H9 (cell line): Measurements from ENCODE around the gene STOX2. TPM values are rescaled to one million over a fixed set of nuclear protein-coding genes. Genes with fewer than 3 reads are reported as not detected.

Source experiments
- DNase-seq: peaks from one replicate; pipeline ENCODE4 v3.0.0-alpha.2; 2017
- H2AFZ ChIP-seq: one replicate; pipeline ENCODE4 v1.6.1; 2013; ENCODE audit warnings: mild to moderate bottlenecking, low read length, control low read depth, moderate library complexity
- H2AK5ac ChIP-seq: 2 replicates; pipeline ENCODE4 v1.6.1; 2013; ENCODE audit warnings: low read length, control low read depth, mixed read lengths; ENCODE audit not compliant: insufficient read length
- H2BK120ac ChIP-seq: one replicate; pipeline ENCODE4 v1.6.1; 2013; ENCODE audit warnings: low read depth, mild to moderate bottlenecking, low read length, control low read depth, inconsistent platforms; ENCODE audit not compliant: poor library complexity, severe bottlenecking
- H2BK12ac ChIP-seq: 2 replicates; pipeline ENCODE4 v1.6.1; 2013; ENCODE audit warnings: low read length, control low read depth, mixed read lengths, low read depth; ENCODE audit not compliant: insufficient read length
- H2BK15ac ChIP-seq: 2 replicates; pipeline ENCODE4 v1.6.1; 2013; ENCODE audit warnings: low read depth, low read length, control low read depth
- H2BK20ac ChIP-seq: one replicate; pipeline ENCODE4 v1.6.1; 2013; ENCODE audit warnings: low read depth, mild to moderate bottlenecking, low read length, control low read depth, inconsistent platforms; ENCODE audit not compliant: poor library complexity, severe bottlenecking
- H2BK5ac ChIP-seq: 2 replicates; pipeline ENCODE4 v1.6.1; 2013; ENCODE audit warnings: low read length, control low read depth, mixed read lengths; ENCODE audit not compliant: insufficient read length
- H3K14ac ChIP-seq: 2 replicates; pipeline ENCODE4 v1.6.1; 2013; ENCODE audit warnings: low read length, control low read depth; ENCODE audit not compliant: insufficient read depth
- H3K18ac ChIP-seq: 2 replicates; pipeline ENCODE4 v1.6.1; 2013; ENCODE audit warnings: low read depth, mild to moderate bottlenecking, mixed read lengths, low read length, control low read depth; ENCODE audit not compliant: insufficient read length
- H3K23ac ChIP-seq: 2 replicates; pipeline ENCODE4 v1.6.1; 2013; ENCODE audit warnings: low read length, control low read depth, mixed read lengths, low read depth; ENCODE audit not compliant: insufficient read length
- H3K23me2 ChIP-seq: 2 replicates; pipeline ENCODE4 v1.6.1; 2013; ENCODE audit warnings: low read depth, mild to moderate bottlenecking, mixed read lengths, low read length, control low read depth; ENCODE audit not compliant: insufficient read length, poor library complexity, severe bottlenecking
- H3K27ac ChIP-seq: 2 replicates; pipeline ENCODE4 v1.5.1; 2013; ENCODE audit warnings: low read length, control low read depth, mixed read lengths, low read depth; ENCODE audit not compliant: insufficient read length
- H3K27me3 ChIP-seq: 2 replicates; pipeline ENCODE4 v1.6.1; 2013; ENCODE audit warnings: low read length, control low read depth, inconsistent platforms; ENCODE audit not compliant: insufficient read depth
- H3K4ac ChIP-seq: 2 replicates; pipeline ENCODE4 v1.6.1; 2013; ENCODE audit warnings: low read depth, mild to moderate bottlenecking, control low read depth, inconsistent platforms, low read length, moderate library complexity
- H3K4me1 ChIP-seq: 2 replicates; pipeline ENCODE4 v1.6.1; 2013; ENCODE audit warnings: low read length, control low read depth, inconsistent platforms; ENCODE audit not compliant: insufficient read depth
- H3K4me2 ChIP-seq: 2 replicates; pipeline ENCODE4 v1.6.1; 2013; ENCODE audit warnings: low read length, control low read depth, mixed read lengths; ENCODE audit not compliant: insufficient read length, insufficient read depth
- H3K56ac ChIP-seq: 2 replicates; pipeline ENCODE4 v1.6.1; 2013; ENCODE audit warnings: low read depth, mild to moderate bottlenecking, mixed read lengths, low read length, control low read depth; ENCODE audit not compliant: insufficient read length
- H3K79me1 ChIP-seq: 2 replicates; pipeline ENCODE4 v1.6.1; 2013; ENCODE audit warnings: low read depth, mild to moderate bottlenecking, moderate library complexity, low read length, control low read depth, inconsistent platforms; ENCODE audit not compliant: insufficient read depth, poor library complexity, severe bottlenecking
- H3K79me2 ChIP-seq: 2 replicates; pipeline ENCODE4 v1.6.1; 2013; ENCODE audit warnings: low read length, control low read depth, inconsistent platforms; ENCODE audit not compliant: insufficient read depth
- H3K9ac ChIP-seq: 2 replicates; pipeline ENCODE4 v1.6.1; 2013; ENCODE audit warnings: low read length, control low read depth, mixed read lengths; ENCODE audit not compliant: insufficient read length; ENCODE audit errors: extremely low read depth
- H3K9me3 ChIP-seq: one replicate; pipeline ENCODE4 v1.6.1; 2013; ENCODE audit warnings: low read depth, low read length, inconsistent platforms; ENCODE audit not compliant: control insufficient read depth
- H3T11ph ChIP-seq: one replicate; pipeline ENCODE4 v1.6.1; 2013; ENCODE audit warnings: mild to moderate bottlenecking, low read length, control low read depth, inconsistent platforms
- H4K20me1 ChIP-seq: one replicate; pipeline ENCODE4 v1.6.1; 2013; ENCODE audit not compliant: control insufficient read depth, insufficient read length, insufficient read depth
- H4K5ac ChIP-seq: 2 replicates; pipeline ENCODE4 v1.6.1; 2013; ENCODE audit warnings: low read depth, mild to moderate bottlenecking, mixed read lengths, low read length, control low read depth; ENCODE audit not compliant: insufficient read length
- H4K8ac ChIP-seq: replicated peaks from 2 replicates; pipeline ENCODE4 v1.6.1; 2013; ENCODE audit warnings: low read length, control low read depth, mixed read lengths, low read depth; ENCODE audit not compliant: insufficient read length
- H4K91ac ChIP-seq: 2 replicates; pipeline ENCODE4 v1.6.1; 2013; ENCODE audit warnings: low read depth, mild to moderate bottlenecking, moderate library complexity, mixed read lengths, low read length, control low read depth; ENCODE audit not compliant: insufficient read length
- H3K27ac Mint-ChIP-seq, 3 experiments: 2 replicates in 2 of 3; 3 replicates in 1 of 3; pipeline ENCODE4 v1.8.0; 2020 to 2021; ENCODE audit warnings: mixed read lengths in 3 of 3, mild to moderate bottlenecking in 1 of 3, moderate library complexity in 1 of 3
- H3K27me3 Mint-ChIP-seq: 2 replicates; pipeline ENCODE4 v1.8.0; 2021; ENCODE audit warnings: low read depth, mild to moderate bottlenecking, moderate library complexity, mixed read lengths
- H3K36me3 Mint-ChIP-seq, 3 experiments: 2 replicates in 2 of 3; 3 replicates in 1 of 3; pipeline ENCODE4 v1.8.0; 2020 to 2021; ENCODE audit warnings: low read depth in 3 of 3, mixed read lengths in 3 of 3; ENCODE audit not compliant: insufficient read depth in 1 of 3
- H3K4me1 Mint-ChIP-seq, 2 experiments: 2 replicates each; pipeline ENCODE4 v1.8.0; 2020; ENCODE audit warnings: mixed read lengths in 2 of 2
- H3K4me3 Mint-ChIP-seq, 2 experiments: 2 replicates in 1 of 2; 3 replicates in 1 of 2; pipeline ENCODE4 v1.8.0; 2020 to 2021; ENCODE audit warnings: mild to moderate bottlenecking in 2 of 2, mixed read lengths in 2 of 2, moderate library complexity in 1 of 2
- H3K9me3 Mint-ChIP-seq, 2 experiments: 2 replicates in 1 of 2; 3 replicates in 1 of 2; pipeline ENCODE4 v1.8.0; 2020; ENCODE audit warnings: mild to moderate bottlenecking in 2 of 2, mixed read lengths in 2 of 2, moderate library complexity in 1 of 2
- WGBS: extraction: QIAGEN DNeasy Blood & Tissue Kit; methylation state at CpG from one replicate; pipeline ENCODE4 v1.1.7; 2013; ENCODE audit warnings: missing lambda C conversion rate, low lambda C conversion rate, mixed read lengths; ENCODE audit not compliant: insufficient read length; ENCODE audit errors: extremely low coverage; 5-methylcytosine and 5-hydroxymethylcytosine counted together
- total RNA-seq: library from RNA; stranded (reverse); gene quantifications from 2 replicates; pipeline ENCODE4 v1.2.1, GENCODE V29; 2021
- TF ChIP-seq, protein P1 (sequence below): fragments of 200-600 bp; sonication (generic); conservative IDR thresholded peaks from 3 replicates; pipeline ENCODE4 v1.8.0; 2021; ENCODE audit warnings: antibody characterized with exemption, mild to moderate bottlenecking

The STOX2 gene
- total RNA-seq, 1 experiment from 2014 or later: 28.2 TPM

DNA sequence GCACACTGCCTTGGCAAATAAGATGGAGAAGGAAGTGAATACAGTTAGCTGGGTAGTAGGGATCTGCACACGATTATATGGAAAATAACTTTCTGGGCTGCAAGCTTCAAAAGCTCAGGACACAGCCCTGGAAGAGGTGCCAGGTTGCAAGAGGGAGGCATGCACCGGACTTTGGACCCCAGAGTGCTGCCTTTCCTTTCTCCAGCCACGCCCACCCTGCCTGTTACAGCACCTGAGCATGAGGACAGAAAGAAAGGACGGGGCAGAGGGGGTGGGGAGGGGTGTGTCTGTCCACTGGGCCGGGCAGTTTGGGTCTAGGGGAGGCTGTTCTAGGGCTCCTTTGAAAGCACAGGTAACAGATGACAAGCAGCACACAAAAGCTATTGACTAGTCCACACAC lies 159.8 kb downstream of the STOX2 start:
- H2BK12ac ChIP-seq: no peak overlapping the region
- no peak overlapping the region for H3K14ac ChIP-seq
- no peak overlapping the region for H3K23ac ChIP-seq
- H4K5ac ChIP-seq: no peak overlapping the region
- H2AFZ ChIP-seq: no peak overlapping the region
- no peak for DNase-seq
- H3K27me3 ChIP-seq: no peaks in the 10 kb centered on the region
- H2BK15ac ChIP-seq: no peak overlapping the region
- no peak overlapping the region for H3K4ac ChIP-seq
- no peak overlapping the region for H2AK5ac ChIP-seq
- no peak overlapping the region for H3K18ac ChIP-seq
- H3K27ac ChIP-seq: no peak overlapping the region
- H3K79me1 ChIP-seq: no peaks in the 10 kb centered on the region
- H2BK20ac ChIP-seq: no peak overlapping the region
- H3K27ac Mint-ChIP-seq: no peak overlapping the region
- H3K9ac ChIP-seq: no peak overlapping the region
- no peak overlapping the region for H3K4me2 ChIP-seq
- no peaks in the 10 kb centered on the region for H3K23me2 ChIP-seq
- no CpG with 5 or more reads among the region's 5 CpGs for WGBS
- H3K27me3 Mint-ChIP-seq: peaks cover 3% of the 10 kb centered on the region; the same call in 1 of the 2 replicates
- no peak overlapping the region for H3K56ac ChIP-seq
- H4K20me1 ChIP-seq: no peaks in the 10 kb centered on the region
- no peaks in the 10 kb centered on the region for H3K4me1 ChIP-seq
- no peaks in the 10 kb centered on the region for H3K9me3 Mint-ChIP-seq
- H2BK5ac ChIP-seq: no peak overlapping the region
- H3K36me3 Mint-ChIP-seq: no peaks in the 10 kb centered on the region
- no peak overlapping the region for H2BK120ac ChIP-seq
- H3K4me1 Mint-ChIP-seq: peaks cover 9% of the 10 kb centered on the region in 2 experiments; a peak in 3 of 4 replicates
- H3T11ph ChIP-seq: no peak overlapping the region
- no peak overlapping the region for H4K8ac ChIP-seq
- H3K79me2 ChIP-seq: no peaks in the 10 kb centered on the region
- H3K4me3 Mint-ChIP-seq: no peak overlapping the region
- no peaks in the 10 kb centered on the region for H3K9me3 ChIP-seq
- H4K91ac ChIP-seq: no peak overlapping the region
- TF ChIP-seq, protein P1, sequence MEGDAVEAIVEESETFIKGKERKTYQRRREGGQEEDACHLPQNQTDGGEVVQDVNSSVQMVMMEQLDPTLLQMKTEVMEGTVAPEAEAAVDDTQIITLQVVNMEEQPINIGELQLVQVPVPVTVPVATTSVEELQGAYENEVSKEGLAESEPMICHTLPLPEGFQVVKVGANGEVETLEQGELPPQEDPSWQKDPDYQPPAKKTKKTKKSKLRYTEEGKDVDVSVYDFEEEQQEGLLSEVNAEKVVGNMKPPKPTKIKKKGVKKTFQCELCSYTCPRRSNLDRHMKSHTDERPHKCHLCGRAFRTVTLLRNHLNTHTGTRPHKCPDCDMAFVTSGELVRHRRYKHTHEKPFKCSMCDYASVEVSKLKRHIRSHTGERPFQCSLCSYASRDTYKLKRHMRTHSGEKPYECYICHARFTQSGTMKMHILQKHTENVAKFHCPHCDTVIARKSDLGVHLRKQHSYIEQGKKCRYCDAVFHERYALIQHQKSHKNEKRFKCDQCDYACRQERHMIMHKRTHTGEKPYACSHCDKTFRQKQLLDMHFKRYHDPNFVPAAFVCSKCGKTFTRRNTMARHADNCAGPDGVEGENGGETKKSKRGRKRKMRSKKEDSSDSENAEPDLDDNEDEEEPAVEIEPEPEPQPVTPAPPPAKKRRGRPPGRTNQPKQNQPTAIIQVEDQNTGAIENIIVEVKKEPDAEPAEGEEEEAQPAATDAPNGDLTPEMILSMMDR: no peak
